ENCODE results near the gene MTCL1.

The MTCL1 gene

DNA sequence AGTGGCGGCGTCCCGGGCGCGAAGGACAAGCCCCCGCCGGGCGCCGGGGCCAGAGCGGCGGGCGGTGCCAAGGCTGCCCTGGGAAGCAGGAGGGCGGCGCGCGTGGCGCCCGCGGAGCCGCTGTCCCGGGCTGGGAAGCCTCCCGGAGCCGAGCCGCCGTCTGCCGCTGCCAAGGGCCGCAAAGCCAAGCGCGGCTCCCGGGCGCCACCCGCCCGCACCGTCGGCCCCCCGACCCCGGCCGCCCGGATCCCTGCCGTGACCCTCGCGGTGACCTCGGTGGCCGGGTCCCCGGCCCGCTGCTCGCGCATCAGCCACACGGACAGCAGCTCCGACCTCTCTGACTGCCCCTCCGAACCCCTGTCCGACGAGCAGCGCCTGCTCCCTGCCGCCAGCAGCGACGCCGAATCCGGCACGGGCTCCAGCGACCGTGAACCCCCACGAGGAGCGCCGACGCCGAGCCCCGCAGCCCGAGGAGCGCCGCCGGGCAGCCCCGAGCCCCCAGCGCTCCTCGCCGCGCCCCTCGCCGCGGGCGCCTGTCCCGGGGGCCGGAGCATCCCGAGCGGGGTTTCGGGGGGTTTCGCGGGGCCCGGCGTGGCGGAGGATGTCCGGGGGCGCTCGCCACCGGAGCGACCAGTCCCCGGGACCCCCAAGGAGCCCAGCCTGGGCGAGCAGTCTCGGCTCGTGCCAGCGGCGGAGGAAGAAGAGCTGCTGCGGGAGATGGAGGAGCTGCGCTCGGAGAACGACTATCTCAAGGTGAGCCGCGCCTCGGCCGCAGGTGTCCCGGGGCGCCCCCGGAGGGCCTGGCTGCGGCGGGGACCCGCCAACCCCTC lies 820 bp downstream of the MTCL1 start:
- Histone ChIP-seq H3K27ac (ENCODE audit: low read length) (no peak overlapping the region), H3K36me3 (ENCODE audit: control insufficient read depth, low read depth, low read length) (no peaks in the 10 kb centered on the region), H3K27me3 (ENCODE audit: control insufficient read depth, insufficient read depth, low read length) (peaks cover 42% of the 10 kb centered on the region), H3K4me3 (ENCODE audit: low read length) (peak overlapping the region; percentile 77), H3K9ac (ENCODE audit: low read length) (peak overlapping the region; percentile 68), H3K9me3 (ENCODE audit: control insufficient read depth, low read depth, low read length) (no peaks in the 10 kb centered on the region), H3K4me1 (ENCODE audit: control insufficient read depth, low read depth, low read length) (peaks cover 26% of the 10 kb centered on the region)

DNA sequence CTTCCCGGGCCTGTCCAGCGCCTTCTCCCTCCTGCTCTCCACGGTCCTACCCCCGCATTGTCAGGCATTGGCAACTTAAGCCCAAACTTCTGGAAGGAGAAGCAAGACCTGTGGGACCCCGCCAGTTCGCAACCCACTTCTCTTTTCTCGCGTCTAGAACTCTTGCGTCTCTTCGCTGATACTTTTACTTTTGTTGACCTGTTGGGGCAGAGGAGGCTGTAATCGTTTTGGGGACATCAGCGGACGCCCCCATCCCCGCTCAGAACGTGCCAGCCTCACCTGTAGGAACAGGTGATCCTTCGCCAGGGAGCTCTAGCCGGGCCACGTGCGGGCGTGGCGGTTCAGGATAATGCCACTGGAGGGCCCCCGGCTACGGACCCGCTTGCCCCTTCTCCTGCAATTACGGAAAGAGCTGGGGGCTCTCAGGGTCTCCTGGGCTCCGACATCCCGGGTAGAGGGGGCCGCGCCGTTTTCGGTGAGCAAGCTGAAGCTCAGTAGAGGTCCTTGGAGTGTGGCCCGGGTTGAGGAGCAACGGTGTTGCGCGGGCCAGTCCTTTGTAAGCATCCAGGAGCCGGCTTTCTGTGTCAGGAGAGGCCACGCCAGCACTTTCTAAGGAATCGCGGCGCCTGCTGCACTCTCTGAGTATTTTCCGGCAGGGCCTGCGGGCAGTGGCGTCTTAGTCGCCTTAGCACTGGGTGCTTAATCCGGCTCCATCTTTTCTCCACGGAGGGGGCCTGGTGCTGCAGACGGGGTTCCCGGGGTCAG lies 1.6 kb downstream of the MTCL1 start:
- Histone ChIP-seq H3K4me3 (ENCODE audit: low read length) (peak overlapping the region; percentile 77), H3K4me1 (ENCODE audit: control insufficient read depth, low read depth, low read length) (peaks cover 29% of the 10 kb centered on the region), H3K27ac (ENCODE audit: low read length) (no peak overlapping the region), H3K9ac (ENCODE audit: low read length) (peak overlapping the region; percentile 68), H3K27me3 (ENCODE audit: control insufficient read depth, insufficient read depth, low read length) (peaks cover 42% of the 10 kb centered on the region), H3K36me3 (ENCODE audit: control insufficient read depth, low read depth, low read length) (no peaks in the 10 kb centered on the region), H3K9me3 (ENCODE audit: control insufficient read depth, low read depth, low read length) (no peaks in the 10 kb centered on the region)

DNA sequence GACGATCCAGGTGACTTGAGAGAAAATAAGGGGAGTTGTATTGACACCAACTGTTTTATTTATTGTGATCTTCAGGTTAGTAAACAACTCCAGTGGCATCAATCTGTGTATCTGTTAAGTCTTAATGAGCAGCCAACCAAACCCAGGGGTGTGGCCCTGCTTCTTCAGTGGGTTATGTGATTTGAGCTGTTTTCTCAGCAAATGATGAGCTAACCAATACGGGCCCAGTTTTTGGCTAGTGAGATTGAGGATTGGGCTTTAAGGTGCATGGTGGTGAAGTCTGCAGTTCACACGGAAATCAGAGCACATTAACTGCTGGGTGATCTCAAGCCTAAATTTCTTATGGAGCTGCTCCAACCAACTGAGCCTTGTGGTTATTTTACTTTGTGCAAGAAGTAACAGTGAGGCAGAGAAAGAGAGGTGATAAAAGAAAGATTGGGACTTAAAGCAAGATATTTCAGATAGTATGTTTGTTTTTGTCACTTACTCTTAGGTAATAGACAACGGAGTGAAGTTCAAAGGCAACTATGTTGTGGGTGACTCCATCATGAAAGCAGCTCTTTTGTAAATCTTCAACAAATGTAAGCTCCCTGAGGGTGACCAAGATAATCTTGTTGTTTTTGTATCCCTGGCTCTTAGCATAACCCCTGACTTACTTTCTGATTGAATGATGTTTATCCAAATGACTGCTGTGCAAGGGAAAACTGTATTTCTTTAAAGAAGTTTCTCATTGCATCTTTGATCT lies 2.4 kb downstream of the MTCL1 start:
- Histone ChIP-seq H3K27ac (ENCODE audit: low read length) (no peak overlapping the region), H3K9ac (ENCODE audit: low read length) (peak overlapping the region; percentile 68), H3K4me3 (ENCODE audit: low read length) (peak overlapping the region; percentile 77)

DNA sequence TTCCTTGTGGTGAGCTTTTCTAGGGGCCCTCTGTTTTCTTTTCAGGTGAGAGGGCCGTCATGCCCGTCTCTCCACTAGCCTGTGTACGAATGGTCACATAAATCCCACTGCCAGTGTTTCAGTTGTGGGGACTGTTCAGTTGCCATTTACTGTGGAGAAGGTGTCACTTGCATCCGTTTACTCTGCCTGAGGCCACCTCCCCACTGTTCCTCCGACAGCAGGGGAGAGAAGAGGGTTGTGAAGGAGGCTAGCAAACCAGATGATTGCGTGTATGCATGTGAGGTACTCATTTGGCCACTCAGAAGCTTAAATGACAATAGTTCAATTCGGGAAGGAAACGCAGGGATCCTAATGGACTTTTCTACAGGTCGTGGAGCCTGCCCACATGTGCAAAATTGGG lies 3.3 kb downstream of the MTCL1 start:
- no peak overlapping the region for H3K27ac ChIP-seq (ENCODE audit: low read length)
- H3K9me3 ChIP-seq (ENCODE audit: control insufficient read depth, low read depth, low read length), result no peaks in the 10 kb centered on the region
- H3K36me3 ChIP-seq (ENCODE audit: control insufficient read depth, low read depth, low read length), result no peaks in the 10 kb centered on the region
- peak overlapping the region; percentile 34 for H3K4me3 ChIP-seq (ENCODE audit: low read length)
- H3K27me3 ChIP-seq (ENCODE audit: control insufficient read depth, insufficient read depth, low read length), result peaks cover 28% of the 10 kb centered on the region
- peaks cover 32% of the 10 kb centered on the region for H3K4me1 ChIP-seq (ENCODE audit: control insufficient read depth, low read depth, low read length)
- H3K9ac ChIP-seq (ENCODE audit: low read length), result no peak overlapping the region

More for the DNA sequence above, 2.4 kb downstream of the MTCL1 start:
- Histone ChIP-seq H3K36me3 (ENCODE audit: control insufficient read depth, low read depth, low read length) (no peaks in the 10 kb centered on the region), H3K9me3 (ENCODE audit: control insufficient read depth, low read depth, low read length) (no peaks in the 10 kb centered on the region), H3K4me1 (ENCODE audit: control insufficient read depth, low read depth, low read length) (peaks cover 31% of the 10 kb centered on the region), H3K27me3 (ENCODE audit: control insufficient read depth, insufficient read depth, low read length) (peaks cover 38% of the 10 kb centered on the region)

DNA sequence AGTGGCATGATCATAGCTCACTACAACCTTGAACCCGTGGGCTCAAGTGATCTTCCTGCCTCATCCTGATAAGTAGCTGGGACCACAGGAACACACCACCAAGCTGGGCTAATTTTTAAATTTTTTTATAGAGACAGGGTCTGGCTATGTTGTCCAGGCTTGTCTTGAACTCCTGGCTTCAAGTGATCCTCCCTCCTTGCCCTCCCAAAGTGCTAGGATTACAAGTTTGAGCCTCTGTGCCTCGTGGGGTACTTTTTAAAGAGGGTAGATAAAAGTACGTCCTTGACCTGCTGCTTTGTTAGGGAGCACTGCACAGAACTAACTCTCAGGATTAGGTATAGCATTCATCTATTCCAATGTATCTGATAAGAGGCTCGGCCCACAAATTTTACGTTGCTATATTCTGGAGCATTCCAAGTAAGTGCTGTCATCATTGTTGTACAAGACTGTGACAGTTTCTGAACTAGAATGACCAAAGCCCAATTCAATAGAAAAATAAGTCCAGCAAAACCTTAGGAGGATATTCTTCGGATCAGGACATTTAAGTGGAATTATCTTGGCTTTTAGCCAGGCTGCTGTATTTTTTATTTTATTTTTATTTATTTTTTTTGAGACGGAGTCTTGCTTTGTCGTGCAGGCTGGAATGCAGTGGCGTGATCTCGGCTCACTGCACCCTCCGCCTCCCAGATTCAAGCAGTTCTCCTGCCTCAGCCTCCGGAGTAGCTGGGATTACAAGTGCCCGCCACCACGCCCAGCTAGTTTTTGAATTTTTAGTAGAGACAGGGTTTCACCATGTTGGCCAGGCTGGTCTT lies 4.1 kb downstream of the MTCL1 start:
- Histone ChIP-seq H3K9me3 (ENCODE audit: control insufficient read depth, low read depth, low read length) (no peaks in the 10 kb centered on the region), H3K4me3 (ENCODE audit: low read length) (no peak overlapping the region), H3K27ac (ENCODE audit: low read length) (no peak overlapping the region), H3K9ac (ENCODE audit: low read length) (no peak overlapping the region), H3K4me1 (ENCODE audit: control insufficient read depth, low read depth, low read length) (peaks cover 28% of the 10 kb centered on the region), H3K27me3 (ENCODE audit: control insufficient read depth, insufficient read depth, low read length) (peaks cover 21% of the 10 kb centered on the region), H3K36me3 (ENCODE audit: control insufficient read depth, low read depth, low read length) (no peaks in the 10 kb centered on the region)

DNA sequence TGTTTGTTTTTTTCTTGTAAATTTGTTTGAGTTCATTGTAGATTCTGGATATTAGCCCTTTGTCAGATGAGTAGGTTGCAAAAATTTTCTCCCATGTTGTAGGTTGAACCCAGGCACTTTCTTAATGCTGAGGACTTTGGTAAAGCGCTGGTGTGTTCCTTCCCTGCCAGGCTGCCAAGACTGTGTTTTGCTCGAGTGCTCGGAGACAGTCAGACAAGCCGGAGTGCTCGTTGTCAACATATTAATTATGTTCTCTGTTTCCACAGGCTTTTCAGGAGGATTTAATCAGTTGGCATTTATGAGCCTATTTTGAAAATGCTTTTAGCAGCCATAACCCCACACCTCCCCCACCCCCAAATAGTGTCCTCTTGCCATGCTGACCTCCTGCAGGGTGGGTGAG lies 6.4 kb downstream of the MTCL1 start:
- H3K9me3 ChIP-seq (ENCODE audit: control insufficient read depth, low read depth, low read length), result no peaks in the 10 kb centered on the region
- H3K4me1 ChIP-seq (ENCODE audit: control insufficient read depth, low read depth, low read length), result peaks cover 44% of the 10 kb centered on the region
- H3K36me3 ChIP-seq (ENCODE audit: control insufficient read depth, low read depth, low read length), result no peaks in the 10 kb centered on the region
- H3K9ac ChIP-seq (ENCODE audit: low read length), result no peak overlapping the region
- peaks cover 14% of the 10 kb centered on the region for H3K27me3 ChIP-seq (ENCODE audit: control insufficient read depth, insufficient read depth, low read length)
- H3K27ac ChIP-seq (ENCODE audit: low read length), result no peak overlapping the region
- H3K4me3 ChIP-seq (ENCODE audit: low read length), result no peak overlapping the region

DNA sequence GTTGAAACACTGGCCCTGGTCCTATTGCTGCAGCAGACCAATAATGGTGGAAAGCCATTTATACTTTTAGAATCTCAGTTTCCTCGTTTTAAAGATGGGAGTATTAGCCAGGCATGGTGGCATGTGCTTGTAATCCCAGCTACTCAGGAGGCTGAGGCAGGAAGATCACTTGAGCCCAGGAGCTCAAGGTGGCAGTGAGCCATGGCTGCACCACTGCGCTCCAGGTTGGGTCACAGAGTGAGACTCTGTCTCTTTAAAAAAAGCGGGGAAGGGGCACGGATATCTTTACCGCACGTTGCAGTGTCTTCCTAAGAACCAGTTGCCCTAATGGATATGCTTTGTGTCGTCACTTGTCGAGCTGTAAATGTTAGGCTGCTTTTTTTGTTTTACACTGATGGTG lies 8.3 kb downstream of the MTCL1 start:
- H3K27me3 ChIP-seq (ENCODE audit: control insufficient read depth, insufficient read depth, low read length), result no peaks in the 10 kb centered on the region
- no peak overlapping the region for H3K27ac ChIP-seq (ENCODE audit: low read length)
- H3K36me3 ChIP-seq (ENCODE audit: control insufficient read depth, low read depth, low read length), result no peaks in the 10 kb centered on the region
- peaks cover 53% of the 10 kb centered on the region for H3K4me1 ChIP-seq (ENCODE audit: control insufficient read depth, low read depth, low read length)
- no peak overlapping the region for H3K4me3 ChIP-seq (ENCODE audit: low read length)
- no peaks in the 10 kb centered on the region for H3K9me3 ChIP-seq (ENCODE audit: control insufficient read depth, low read depth, low read length)
- H3K9ac ChIP-seq (ENCODE audit: low read length), result no peak overlapping the region

DNA sequence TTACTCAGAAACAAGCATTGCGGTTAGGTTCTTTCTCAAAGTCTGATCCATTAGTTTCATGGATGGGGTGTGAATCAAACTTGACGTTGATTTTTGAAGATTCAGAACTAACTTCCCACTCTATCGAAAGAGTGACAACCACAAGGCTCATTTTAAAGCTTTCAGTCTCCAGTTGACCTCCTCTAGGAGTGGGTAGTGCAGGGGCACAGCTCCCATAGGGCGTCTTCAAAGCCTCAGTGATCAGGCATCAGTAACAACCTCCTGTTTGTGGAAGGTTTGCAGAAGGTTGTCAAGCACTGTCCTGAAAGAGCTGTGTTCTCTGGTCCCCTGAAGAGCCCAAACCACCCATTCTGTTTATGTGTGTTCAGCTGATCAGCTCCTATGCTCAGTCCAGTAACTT lies 10.2 kb downstream of the MTCL1 start:
- no peak overlapping the region for H3K4me3 ChIP-seq (ENCODE audit: low read length)
- H3K4me1 ChIP-seq (ENCODE audit: control insufficient read depth, low read depth, low read length), result peaks cover 60% of the 10 kb centered on the region
- no peaks in the 10 kb centered on the region for H3K9me3 ChIP-seq (ENCODE audit: control insufficient read depth, low read depth, low read length)
- no peak overlapping the region for H3K9ac ChIP-seq (ENCODE audit: low read length)
- no peaks in the 10 kb centered on the region for H3K27me3 ChIP-seq (ENCODE audit: control insufficient read depth, insufficient read depth, low read length)
- peaks cover 2% of the 10 kb centered on the region for H3K36me3 ChIP-seq (ENCODE audit: control insufficient read depth, low read depth, low read length)
- no peak overlapping the region for H3K27ac ChIP-seq (ENCODE audit: low read length)

DNA sequence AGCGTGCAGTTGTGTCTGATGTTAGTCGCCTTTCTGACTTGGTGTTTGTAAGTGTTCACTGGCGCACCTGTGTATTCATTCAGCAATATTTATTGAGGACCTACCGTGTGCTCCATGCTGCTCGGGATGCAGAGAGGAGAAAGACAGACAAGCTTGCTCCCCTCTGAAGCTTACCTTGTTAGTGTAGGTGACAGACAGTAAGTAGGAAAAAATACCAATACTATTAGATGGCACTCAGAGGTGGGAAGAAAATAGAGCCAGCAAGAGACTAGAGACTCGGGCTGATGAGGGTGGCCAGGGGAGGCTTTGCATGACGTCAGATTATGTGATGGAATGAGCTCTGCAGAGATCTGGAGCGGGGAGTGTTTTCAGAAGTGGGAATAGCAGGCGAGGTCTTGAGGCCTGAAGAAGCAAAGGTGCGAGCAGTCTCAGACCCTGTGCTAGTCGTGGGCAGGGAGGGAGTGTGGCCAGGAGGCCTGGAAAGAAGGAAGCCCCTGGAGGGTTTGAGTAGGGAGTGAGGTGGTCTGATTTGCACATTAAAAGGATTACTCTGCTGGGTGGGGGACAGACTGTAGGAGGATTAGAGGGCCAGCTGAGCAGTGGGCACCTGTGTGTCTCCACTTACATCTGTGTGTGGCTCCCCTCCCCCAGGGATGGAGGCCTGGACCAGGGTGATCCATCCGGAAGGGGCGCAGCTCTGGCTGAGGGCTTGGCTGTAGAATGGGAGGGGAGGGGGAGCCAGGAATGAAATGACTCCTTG lies 11.8 kb downstream of the MTCL1 start:
- Histone ChIP-seq H3K9me3 (ENCODE audit: control insufficient read depth, low read depth, low read length) (no peaks in the 10 kb centered on the region), H3K4me3 (ENCODE audit: low read length) (peak overlapping the region; percentile 30), H3K4me1 (ENCODE audit: control insufficient read depth, low read depth, low read length) (peaks cover 68% of the 10 kb centered on the region), H3K27me3 (ENCODE audit: control insufficient read depth, insufficient read depth, low read length) (no peaks in the 10 kb centered on the region), H3K9ac (ENCODE audit: low read length) (no peak overlapping the region), H3K27ac (ENCODE audit: low read length) (no peak overlapping the region), H3K36me3 (ENCODE audit: control insufficient read depth, low read depth, low read length) (peaks cover 4% of the 10 kb centered on the region)

DNA sequence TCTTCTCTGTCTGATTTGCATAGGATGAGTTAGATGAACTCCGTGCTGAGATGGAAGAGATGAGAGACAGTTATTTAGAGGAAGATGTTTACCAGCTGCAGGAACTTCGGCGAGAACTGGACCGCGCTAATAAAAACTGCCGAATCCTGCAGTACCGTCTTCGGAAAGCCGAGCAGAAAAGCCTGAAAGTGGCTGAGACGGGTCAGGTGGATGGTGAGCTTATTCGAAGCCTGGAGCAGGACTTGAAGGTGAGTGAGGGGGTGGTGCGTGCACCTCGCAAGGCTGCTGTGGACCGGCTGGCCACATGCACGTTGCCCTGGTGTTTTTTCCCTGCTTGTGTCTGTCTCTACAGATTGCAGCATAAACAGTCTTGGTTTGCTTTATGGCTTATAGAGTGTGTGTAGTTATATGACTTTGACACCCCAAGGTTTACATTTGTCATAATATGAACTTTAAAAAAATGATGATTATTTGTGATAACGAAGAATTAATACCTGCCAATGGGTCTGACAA lies 13.1 kb downstream of the MTCL1 start:
- H3K27me3 ChIP-seq (ENCODE audit: control insufficient read depth, insufficient read depth, low read length), result no peaks in the 10 kb centered on the region
- no peak overlapping the region for H3K9ac ChIP-seq (ENCODE audit: low read length)
- H3K36me3 ChIP-seq (ENCODE audit: control insufficient read depth, low read depth, low read length), result peaks cover 4% of the 10 kb centered on the region
- no peaks in the 10 kb centered on the region for H3K9me3 ChIP-seq (ENCODE audit: control insufficient read depth, low read depth, low read length)
- H3K4me3 ChIP-seq (ENCODE audit: low read length), result no peak overlapping the region
- no peak overlapping the region for H3K27ac ChIP-seq (ENCODE audit: low read length)
- peaks cover 64% of the 10 kb centered on the region for H3K4me1 ChIP-seq (ENCODE audit: control insufficient read depth, low read depth, low read length)

Data from iPS-18a (cell line).